ENCODE measurements around the gene NPAS3. TPM values are rescaled to one million over a fixed set of nuclear protein-coding genes. Genes with fewer than 3 reads are reported as not detected.

NPAS3 gene
- total and polyA plus RNA-seq, 10 donors: 0.13 to 9.5 (median 2.9) TPM

DNA sequence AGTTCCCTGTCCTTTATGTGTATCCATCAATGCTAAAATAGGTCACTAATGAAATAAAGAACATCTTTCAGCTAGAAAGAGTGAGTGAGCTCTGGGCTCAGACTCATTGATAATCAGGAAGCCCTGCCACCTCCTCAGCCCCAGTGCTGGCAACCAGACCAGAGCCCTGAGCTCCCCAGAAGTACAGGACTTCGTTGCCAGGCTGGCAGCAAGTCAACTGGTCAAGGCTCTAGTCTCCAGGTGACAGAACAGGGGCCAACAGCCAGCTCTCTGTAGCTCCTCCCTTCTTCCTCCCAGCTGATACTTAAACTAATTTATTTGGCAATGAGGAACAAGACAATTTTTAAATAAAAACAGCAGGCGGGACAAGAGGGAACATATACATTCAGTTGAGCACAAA, 866.9 kb downstream of the NPAS3 start:
- WGBS, 5 donors: 0 to 86% (median 73%) methylated on average over 1 to 2 of the region's 2 CpGs
- TF ChIP-seq POLR2A (IDR thresholded peaks at IDR 0.05) (no peak), POLR2AphosphoS5 (IDR thresholded peaks at IDR 0.05) (no peak)
- TF ChIP-seq, protein P1, sequence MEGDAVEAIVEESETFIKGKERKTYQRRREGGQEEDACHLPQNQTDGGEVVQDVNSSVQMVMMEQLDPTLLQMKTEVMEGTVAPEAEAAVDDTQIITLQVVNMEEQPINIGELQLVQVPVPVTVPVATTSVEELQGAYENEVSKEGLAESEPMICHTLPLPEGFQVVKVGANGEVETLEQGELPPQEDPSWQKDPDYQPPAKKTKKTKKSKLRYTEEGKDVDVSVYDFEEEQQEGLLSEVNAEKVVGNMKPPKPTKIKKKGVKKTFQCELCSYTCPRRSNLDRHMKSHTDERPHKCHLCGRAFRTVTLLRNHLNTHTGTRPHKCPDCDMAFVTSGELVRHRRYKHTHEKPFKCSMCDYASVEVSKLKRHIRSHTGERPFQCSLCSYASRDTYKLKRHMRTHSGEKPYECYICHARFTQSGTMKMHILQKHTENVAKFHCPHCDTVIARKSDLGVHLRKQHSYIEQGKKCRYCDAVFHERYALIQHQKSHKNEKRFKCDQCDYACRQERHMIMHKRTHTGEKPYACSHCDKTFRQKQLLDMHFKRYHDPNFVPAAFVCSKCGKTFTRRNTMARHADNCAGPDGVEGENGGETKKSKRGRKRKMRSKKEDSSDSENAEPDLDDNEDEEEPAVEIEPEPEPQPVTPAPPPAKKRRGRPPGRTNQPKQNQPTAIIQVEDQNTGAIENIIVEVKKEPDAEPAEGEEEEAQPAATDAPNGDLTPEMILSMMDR (IDR thresholded peaks at IDR 0.05 in 8 of 11, conservative IDR thresholded peaks at IDR 0.05 in 3 of 11): no peak
- DNase-seq: no peak
- Histone ChIP-seq H3K27me3 (replicated peaks in 1 of 7) (peaks cover 0 to 14% (median 6%) of the 10 kb centered on the region in 7 donors), H3K4me3 (no peak overlapping the region), H3K27ac (no peak overlapping the region), H3K36me3 (no peaks in the 10 kb centered on the region), H3K4me1 (no peaks in the 10 kb centered on the region), H3K9me3 (peaks cover 0 to 4% (median 0%) of the 10 kb centered on the region in 8 donors)
- intact Hi-C loops (cut with DNase I; ENCODE audit: low total_unique reads): no loop called here

DNA sequence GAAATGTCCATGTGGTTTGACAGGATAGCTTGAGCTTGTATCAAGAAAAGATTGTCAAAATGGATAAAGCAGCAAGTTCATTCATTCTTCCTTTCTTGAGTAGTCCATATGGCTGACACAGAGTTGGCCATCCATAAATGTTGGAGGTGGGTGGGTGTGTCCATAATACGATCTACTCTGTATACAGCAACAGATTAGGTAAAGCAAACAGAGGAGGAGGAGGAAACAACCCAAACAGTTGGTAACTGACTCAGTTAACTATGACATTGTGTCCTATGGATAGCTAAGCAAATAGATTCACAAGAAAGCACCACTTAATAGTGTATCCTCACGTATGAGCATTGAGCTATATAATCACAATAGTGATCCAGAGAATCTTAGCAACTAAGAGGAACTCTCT, 868.2 kb downstream of the NPAS3 start:
- intact Hi-C loops (cut with DNase I; ENCODE audit: low total_unique reads): no loop called here
- DNase-seq: no peak
- WGBS, 5 donors: 75 to 85% (median 80%) methylated on average over 2 of the region's 2 CpGs
- H3K36me3 ChIP-seq: no peaks in the 10 kb centered on the region
- peaks cover 0 to 5% (median 0%) of the 10 kb centered on the region in 7 donors for H3K27me3 ChIP-seq (replicated peaks in 1 of 7)
- H3K27ac ChIP-seq: no peak overlapping the region
- TF ChIP-seq POLR2AphosphoS5 (IDR thresholded peaks at IDR 0.05) (no peak), POLR2A (IDR thresholded peaks at IDR 0.05) (no peak)
- TF ChIP-seq, protein P1 (IDR thresholded peaks at IDR 0.05 in 8 of 11, conservative IDR thresholded peaks at IDR 0.05 in 3 of 11): no peak
- H3K4me3 ChIP-seq: no peak overlapping the region
- no peaks in the 10 kb centered on the region for H3K9me3 ChIP-seq
- H3K4me1 ChIP-seq: no peaks in the 10 kb centered on the region

DNA sequence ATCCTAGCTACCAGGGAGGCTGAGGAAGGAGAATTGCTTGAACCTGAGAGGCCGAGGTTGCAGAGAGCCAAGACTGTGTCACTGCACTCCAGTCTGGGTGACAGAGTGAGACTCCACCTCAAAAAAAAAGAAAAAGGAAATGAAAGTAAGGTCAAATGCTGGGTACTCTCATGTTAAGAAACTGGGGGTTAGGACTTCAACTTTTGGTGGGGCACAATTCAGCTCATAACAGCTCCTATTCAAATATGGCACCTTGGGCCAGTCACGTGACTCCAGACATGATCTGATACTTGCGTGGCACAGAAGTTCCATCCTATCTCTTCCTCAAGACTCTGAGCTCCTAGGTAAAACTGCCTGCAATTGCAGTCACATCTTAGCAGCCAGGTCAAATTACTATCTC, 869.5 kb downstream of the NPAS3 start:
- no peaks in the 10 kb centered on the region for H3K4me1 ChIP-seq
- H3K4me3 ChIP-seq: no peak overlapping the region
- no peak for DNase-seq
- intact Hi-C loops (cut with DNase I; ENCODE audit: low total_unique reads): no loop called here
- TF ChIP-seq POLR2AphosphoS5 (IDR thresholded peaks at IDR 0.05) (no peak), POLR2A (IDR thresholded peaks at IDR 0.05) (no peak)
- TF ChIP-seq, protein P1 (IDR thresholded peaks at IDR 0.05 in 8 of 11, conservative IDR thresholded peaks at IDR 0.05 in 3 of 11): no peak
- no peaks in the 10 kb centered on the region for H3K36me3 ChIP-seq
- 59 to 76% (median 61%) methylated on average over 3 of the region's 3 CpGs for WGBS, 5 donors
- no peaks in the 10 kb centered on the region for H3K9me3 ChIP-seq
- peaks cover 0 to 5% (median 0%) of the 10 kb centered on the region in 7 donors for H3K27me3 ChIP-seq (replicated peaks in 1 of 7)
- no peak overlapping the region for H3K27ac ChIP-seq

DNA sequence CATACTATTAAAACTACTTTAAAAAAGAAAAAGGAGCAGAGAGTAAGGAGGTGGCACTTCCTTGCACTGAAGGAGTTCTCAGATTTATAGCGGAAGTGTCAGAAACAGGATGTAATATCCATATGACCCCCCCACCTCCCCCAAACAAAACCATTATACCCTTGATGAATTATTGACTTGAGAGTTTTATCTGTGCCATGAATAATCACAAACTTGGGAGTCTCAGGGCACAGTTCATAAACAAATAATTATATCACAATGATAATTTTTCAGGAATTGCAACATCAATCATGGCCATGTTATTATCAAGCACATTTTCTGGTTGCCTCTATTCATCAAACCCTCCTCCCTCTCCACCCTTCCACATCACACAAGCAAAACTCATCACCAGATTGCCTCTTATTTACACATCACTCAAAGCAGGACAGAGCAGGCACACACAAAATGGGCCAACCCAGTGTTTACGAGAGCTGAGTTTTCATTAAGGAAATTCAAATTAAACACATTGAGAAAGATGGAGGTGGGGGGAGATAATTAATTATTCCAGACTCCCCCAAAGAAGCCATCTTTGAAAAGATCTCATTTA, 870.8 kb downstream of the NPAS3 start:
- Histone ChIP-seq H3K4me1 (no peaks in the 10 kb centered on the region), H3K9me3 (no peaks in the 10 kb centered on the region), H3K27me3 (replicated peaks in 1 of 7) (peaks cover 0 to 5% (median 0%) of the 10 kb centered on the region in 7 donors), H3K36me3 (no peaks in the 10 kb centered on the region), H3K27ac (no peak overlapping the region), H3K4me3 (no peak overlapping the region)
- no peak for DNase-seq
- WGBS, 5 donors: 85 to 90% (median 89%) methylated on average over 2 of the region's 2 CpGs
- intact Hi-C loops (cut with DNase I; ENCODE audit: low total_unique reads): no loop called here
- TF ChIP-seq POLR2A (IDR thresholded peaks at IDR 0.05) (no peak), POLR2AphosphoS5 (IDR thresholded peaks at IDR 0.05) (no peak)
- TF ChIP-seq, protein P1 (IDR thresholded peaks at IDR 0.05 in 8 of 11, conservative IDR thresholded peaks at IDR 0.05 in 3 of 11): no peak
